H1 (cell line): ENCODE data around the gene RPL18. TPM values are rescaled to one million over a fixed set of nuclear protein-coding genes. Genes with fewer than 3 reads are reported as not detected.

ENCODE experiments used
- CTCF ChIA-PET: fragments of 300-600 bp; sonication (Branson Sonifier 250); formaldehyde crosslinking; loops from one replicate; lab custom pipeline; 2021; ENCODE audit not compliant: partially characterized antibody; lab: Charles Lee
- POLR2A ChIA-PET: fragments of 300-600 bp; sonication (Branson Sonifier 250); formaldehyde crosslinking; loops from one replicate; lab custom pipeline; 2021; ENCODE audit warnings: inconsistent platforms; ENCODE audit not compliant: partially characterized antibody; lab: Charles Lee
- DNase-seq, 2 experiments: peaks; one replicate each; pipeline versions ENCODE4 v3.0.0 to v3.0.0-alpha.2; 2010 to 2022; ENCODE audit warnings: low spot score in 2 of 2, low read depth in 1 of 2, mixed read lengths in 1 of 2
- FAIRE-seq: peaks from 2 replicates; lab custom pipeline; 2011; peaks lifted over from hg19 to GRCh38; lab: Jason Lieb, UNC
- H2AFZ ChIP-seq: 2 replicates; pipeline ENCODE4 v1.8.1; 2012; ENCODE audit warnings: low read length, inconsistent platforms
- H2AK5ac ChIP-seq: 2 replicates; pipeline ENCODE4 v1.6.1; 2013; ENCODE audit warnings: low read depth, low read length
- H2BK120ac ChIP-seq: replicated peaks from 2 replicates; pipeline ENCODE3; 2013; ENCODE audit warnings: low read depth, low read length, inconsistent platforms
- H2BK12ac ChIP-seq: 2 replicates; pipeline ENCODE4 v1.6.1; 2013; ENCODE audit warnings: low read depth, low read length
- H2BK15ac ChIP-seq: 2 replicates; pipeline ENCODE4 v1.6.1; 2013; ENCODE audit warnings: low read length
- H2BK20ac ChIP-seq: 2 replicates; pipeline ENCODE4 v1.6.1; 2013; ENCODE audit warnings: low read length
- H2BK5ac ChIP-seq: 2 replicates; pipeline ENCODE4 v1.6.1; 2013; ENCODE audit warnings: low read depth, low read length
- H3K14ac ChIP-seq: 2 replicates; pipeline ENCODE4 v1.6.1; 2013; ENCODE audit warnings: inconsistent platforms; ENCODE audit not compliant: insufficient read length
- H3K18ac ChIP-seq: 2 replicates; pipeline ENCODE4 v1.6.1; 2013; ENCODE audit warnings: low read length; ENCODE audit errors: extremely low read depth
- H3K23ac ChIP-seq: 2 replicates; pipeline ENCODE4 v1.6.1; 2013; ENCODE audit warnings: inconsistent platforms; ENCODE audit not compliant: insufficient read length
- H3K23me2 ChIP-seq: 2 replicates; pipeline ENCODE4 v1.6.1; 2013; ENCODE audit warnings: low read depth, low read length
- H3K27ac ChIP-seq: 2 replicates; pipeline ENCODE4 v1.6.1; 2011; ENCODE audit warnings: low read depth, low read length, inconsistent platforms
- H3K27me3 ChIP-seq, 4 experiments: replicated peaks in 1 of 4; 1 replicate in 1 of 4; 2 replicates in 3 of 4; pipeline versions ENCODE4 v1.6.1 to v1.8.1; 2011 to 2013; ENCODE audit warnings: low read length in 3 of 4, mild to moderate bottlenecking in 3 of 4, inconsistent platforms in 2 of 4, mixed read lengths in 2 of 4, moderate library complexity in 1 of 4; ENCODE audit not compliant: control insufficient read depth in 3 of 4, insufficient read depth in 3 of 4; ENCODE audit errors: extremely low read depth in 1 of 4
- H3K36me3 ChIP-seq, 4 experiments: 2 replicates each; pipeline versions ENCODE4 v1.6.1 to v1.8.1; 2011 to 2013; ENCODE audit warnings: mild to moderate bottlenecking in 4 of 4, low read length in 3 of 4, moderate library complexity in 2 of 4, control low read depth in 1 of 4, inconsistent platforms in 1 of 4; ENCODE audit not compliant: insufficient read depth in 4 of 4, control insufficient read depth in 2 of 4
- H3K4ac ChIP-seq: replicated peaks from 2 replicates; pipeline ENCODE3; 2013; ENCODE audit warnings: low read length, low read depth, mixed read lengths, inconsistent platforms; ENCODE audit not compliant: insufficient read length
- H3K4me1 ChIP-seq, 4 experiments: replicated peaks in 1 of 4; 1 replicate in 1 of 4; 2 replicates in 3 of 4; pipeline versions ENCODE4 v1.6.1 to v1.8.1; 2011 to 2013; ENCODE audit warnings: low read length in 3 of 4, inconsistent platforms in 2 of 4, mixed read lengths in 1 of 4; ENCODE audit not compliant: insufficient read depth in 4 of 4, control insufficient read depth in 3 of 4
- H3K4me2 ChIP-seq, 2 experiments: 2 replicates each; pipeline versions ENCODE4 v1.6.1 to v1.8.1; 2011 to 2013; ENCODE audit warnings: low read depth in 2 of 2, low read length in 2 of 2, control low read depth in 1 of 2, inconsistent platforms in 1 of 2, mild to moderate bottlenecking in 1 of 2; ENCODE audit not compliant: insufficient read depth in 1 of 2
- H3K4me3 ChIP-seq, 4 experiments: fragments of 200-600, 300-600 bp in 1 of 4; sonication (generic), shearing (Covaris generic), sonication (Bioruptor Twin) in 1 of 4; 2 replicates each; pipeline versions ENCODE4 v1.5.1 to v1.8.1; 2011 to 2016; ENCODE audit warnings: low read length in 4 of 4, low read depth in 3 of 4, control low read depth in 2 of 4, inconsistent platforms in 2 of 4, mild to moderate bottlenecking in 2 of 4, mixed read lengths in 1 of 4, moderate library complexity in 1 of 4; ENCODE audit not compliant: insufficient read depth in 2 of 4; ENCODE audit errors: extremely low read depth in 1 of 4
- H3K56ac ChIP-seq: replicated peaks from 2 replicates; pipeline ENCODE3; 2013; ENCODE audit warnings: low read depth, mild to moderate bottlenecking, mixed read lengths, low read length, inconsistent platforms; ENCODE audit not compliant: insufficient read length
- H3K79me1 ChIP-seq: 2 replicates; pipeline ENCODE4 v1.6.1; 2013; ENCODE audit warnings: low read depth, low read length, control low read depth
- H3K79me2 ChIP-seq, 2 experiments: 2 replicates each; pipeline versions ENCODE4 v1.6.1 to v1.8.1; 2012 to 2013; ENCODE audit warnings: low read length in 2 of 2, mild to moderate bottlenecking in 2 of 2, inconsistent platforms in 1 of 2; ENCODE audit not compliant: insufficient read depth in 2 of 2, control insufficient read depth in 1 of 2
- H3K9ac ChIP-seq, 4 experiments: replicated peaks in 1 of 4; 1 replicate in 1 of 4; 2 replicates in 3 of 4; pipeline versions ENCODE4 v1.6.1 to v1.8.1; 2011 to 2013; ENCODE audit warnings: low read depth in 3 of 4, low read length in 3 of 4, control low read depth in 2 of 4, mild to moderate bottlenecking in 2 of 4, moderate library complexity in 2 of 4, inconsistent platforms in 1 of 4; ENCODE audit errors: extremely low read depth in 1 of 4
- H3K9me3 ChIP-seq, 2 experiments: 2 replicates each; pipeline versions ENCODE4 v1.6.1 to v1.8.1; 2012 to 2013; ENCODE audit warnings: mild to moderate bottlenecking in 2 of 2, moderate library complexity in 2 of 2, control low read depth in 1 of 2, inconsistent platforms in 1 of 2, low read depth in 1 of 2, low read length in 1 of 2, mixed read lengths in 1 of 2; ENCODE audit not compliant: insufficient read depth in 2 of 2
- H4K20me1 ChIP-seq, 2 experiments: replicated peaks in 1 of 2; 2 replicates each; pipeline versions ENCODE3 to v1.8.1; 2011 to 2013; ENCODE audit warnings: inconsistent platforms in 2 of 2, low read length in 2 of 2, mild to moderate bottlenecking in 1 of 2; ENCODE audit not compliant: insufficient read depth in 2 of 2, control insufficient read depth in 1 of 2
- H4K5ac ChIP-seq: 2 replicates; pipeline ENCODE4 v1.6.1; 2013; ENCODE audit warnings: low read length, low read depth, mixed read lengths, inconsistent platforms; ENCODE audit not compliant: insufficient read length
- H4K8ac ChIP-seq: 2 replicates; pipeline ENCODE4 v1.8.0; 2013; ENCODE audit warnings: mild to moderate bottlenecking, moderate library complexity, low read length, inconsistent platforms; ENCODE audit not compliant: insufficient read depth; ENCODE audit errors: extremely low read depth
- H4K91ac ChIP-seq: replicated peaks from 2 replicates; pipeline ENCODE3; 2013; ENCODE audit warnings: low read length, mixed read lengths, inconsistent platforms; ENCODE audit not compliant: insufficient read length
- CBX8 ChIP-seq: fragments of 300-800, 300-1000 bp; sonication (generic); IDR thresholded peaks from 2 replicates; pipeline ENCODE4 v1.7.1; 2016; ENCODE audit warnings: low read depth, low read length, borderline replicate concordance
- CREB1 ChIP-seq: IDR thresholded peaks from 2 replicates; pipeline ENCODE4 v1.6.1; 2012; ENCODE audit warnings: inconsistent platforms
- GABPA ChIP-seq: IDR thresholded peaks from 2 replicates; pipeline ENCODE4 v1.6.1; 2011; ENCODE audit warnings: mild to moderate bottlenecking, low read length, moderate library complexity, borderline replicate concordance; ENCODE audit not compliant: insufficient read depth
- KDM5A ChIP-seq: fragments of 200-600 bp; IDR thresholded peaks from 2 replicates; pipeline ENCODE4 v1.7.1; 2012; ENCODE audit warnings: mild to moderate bottlenecking, low read length, inconsistent platforms, mixed read lengths
- USF2 ChIP-seq: IDR thresholded peaks from 2 replicates; pipeline ENCODE4 v1.6.1; 2011; ENCODE audit warnings: low read length, improper control_type of control experiment
- WGBS, 2 experiments: shearing (Covaris generic) in 1 of 2; methylation state at CpG; one replicate each; pipeline versions ENCODE4 v1.1.6 to v1.1.7; 2013 to 2015; ENCODE audit warnings: low lambda C conversion rate in 2 of 2, mixed read lengths in 2 of 2, inconsistent platforms in 1 of 2, low coverage in 1 of 2, missing lambda C conversion rate in 1 of 2; ENCODE audit not compliant: insufficient replicate concordance in 2 of 2, insufficient coverage in 1 of 2, insufficient read length in 1 of 2; ENCODE audit errors: extremely low coverage in 1 of 2, missing lambda C conversion rate in 1 of 2; 5-methylcytosine and 5-hydroxymethylcytosine counted together
- long read RNA-seq, 2 experiments: library from RNA in 1 of 2; library from capped mRNA in 1 of 2; stranded (forward); transcript quantifications; one replicate each; pipeline ENCODE4 v2.0.0, GENCODE V29; 2021; ENCODE audit warnings: inconsistent platforms in 1 of 2
- polyA minus RNA-seq, 3 experiments: library from RNA; depleted of rRNA, polyadenylated mRNA; stranded (reverse); fragments of >200 nt; gene quantifications; 1 replicate in 2 of 3; 2 replicates in 1 of 3; pipeline ENCODE4 v1.2.3, GENCODE V29; 2011
- polyA plus RNA-seq, 7 experiments: library from polyadenylated mRNA; depleted of rRNA in 3 of 7; stranded (reverse) in 5 of 7; unstranded in 2 of 7; fragments of >200 nt in 5 of 7; fragments of 200-250 nt in 2 of 7; gene quantifications; 1 replicate in 5 of 7; 2 replicates in 1 of 7; 4 replicates in 1 of 7; pipeline versions ENCODE4 v1.2.1 to v1.2.3, GENCODE V29; 2011 to 2013; ENCODE audit warnings: missing spikeins in 2 of 7, mixed read lengths in 2 of 7
- total RNA-seq: library from RNA; stranded (reverse); fragmentation: NEBNext Ultra II Directional; extraction: Animal tissue kit (Norgen Biotek cat#: 25700); gene quantifications from 2 replicates; pipeline ENCODE4 v1.2.1, GENCODE V29; 2021

Gene RPL18
- 1,669 and 1,693 TPM in 2 replicates for total RNA-seq
- 2,789 and 3,426 TPM in 2 replicates for polyA plus RNA-seq (2011; rRNA removed)
- polyA plus RNA-seq (2011; cell fraction: cytosol; rRNA removed): 2,747 TPM
- polyA plus RNA-seq (2011; cell fraction: nucleus; rRNA removed): 1,998 TPM
- 1,368 to 3,492 TPM (median 2,780 TPM) in 4 replicates for polyA plus RNA-seq (2012, experiment 1 of 2)
- polyA plus RNA-seq (2012, experiment 2 of 2): 5,563 TPM
- 2,312 TPM for polyA plus RNA-seq (2013, experiment 1 of 2)
- 2,245 TPM for polyA plus RNA-seq (2013, experiment 2 of 2)
- 621 and 624 TPM in 2 replicates for polyA minus RNA-seq (2011; rRNA and poly(A)+ RNA removed)
- 738 TPM for polyA minus RNA-seq (2011; cell fraction: cytosol; rRNA and poly(A)+ RNA removed)
- polyA minus RNA-seq (2011; cell fraction: nucleus; rRNA and poly(A)+ RNA removed): 950 TPM
- long read RNA-seq, experiment 1, transcript RPL18-207 (2 exons, 666 nt): minor isoform, 7 of 1,349 reads
- long read RNA-seq, experiment 1, transcript RPL18-201 (6 exons, 612 nt): minor isoform, 250 of 1,349 reads
- long read RNA-seq, experiment 1, transcript RPL18-211 (7 exons, 1,111 nt): minor isoform, 7 of 1,349 reads
- long read RNA-seq, experiment 1, transcript RPL18-208 (7 exons, 1,004 nt): major isoform, 871 of 1,349 reads
- long read RNA-seq, experiment 1, partial matches to known transcripts: 162 of 1,349 reads
- long read RNA-seq, experiment 1, other reads (novel, unspliced or antisense): 40 of 1,349 reads
- long read RNA-seq, experiment 2, transcript RPL18-208 (7 exons, 1,004 nt): major isoform, 11 of 38 reads
- long read RNA-seq, experiment 2, transcript RPL18-201 (6 exons, 612 nt): minor isoform, 6 of 38 reads
- long read RNA-seq, experiment 2, transcript RPL18-211 (7 exons, 1,111 nt): minor isoform, 7 of 38 reads
- long read RNA-seq, experiment 2, partial matches to known transcripts: 4 of 38 reads
- long read RNA-seq, experiment 2, other reads (novel, unspliced or antisense): 5 of 38 reads

- peaks cover 20 to 31% of the 10 kb centered on the region in 2 experiments for H3K79me2 ChIP-seq
- no peaks in the 10 kb centered on the region for H3K9me3 ChIP-seq
- 0% methylated on average over 44 of the region's 69 CpGs; no CpG with 5 or more reads in 1 of the 2 experiments for WGBS, 2 experiments
- no peak for TF ChIP-seq CBX8
- peak; percentile 98 for TF ChIP-seq CREB1
- peak; percentile 14; the same call in 1 of the 2 replicates for TF ChIP-seq KDM5A
- no peak for TF ChIP-seq USF2
- TF ChIP-seq GABPA: peak; percentile 49; the same call in 1 of the 2 replicates
Measured at GRCh38 chr19:48618916-48619691, at the start of gene RPL18, which contains the start of gene SPHK2. TSS of gene RPL18 (minus strand) at chr19:48619178. CDS start at chr19:48619143, 35 bp downstream. TSS of gene SPHK2 (plus strand) at chr19:48619506. CDS start at chr19:48620515, 1,009 bp downstream.

More at GRCh38 chr19:48618916-48619691, at the start of gene RPL18, which contains the start of gene SPHK2:
- Histone ChIP-seq H2AK5ac (0 out of 2 replicates have a peak within 1 kb of the TSS, but pooled peaks have one; percentile 57), H4K5ac (peak within 1 kb of the TSS; percentile 78), H4K91ac (peak within 1 kb of the TSS; percentile 82), H3K4me3 (peak within 1 kb of the TSS; percentile 83 to 97 (median 94)), H3K4me2 (peak within 1 kb of the TSS; percentile 64 to 84), H3K23ac (no peak within 1 kb of the TSS), H2BK120ac (no peak within 1 kb of the TSS), H2AFZ (no peak within 1 kb of the TSS), H3K9ac (peak within 1 kb of the TSS; percentile 94 to 100 (median 96)), H3K56ac (peak within 1 kb of the TSS; percentile 75), H2BK20ac (no peak within 1 kb of the TSS), H3K23me2 (peaks cover 9% of the 10 kb centered on the region), H3K27me3 (no peaks in the 10 kb centered on the region), H2BK15ac (peak within 1 kb of the TSS; percentile 2; the same call in 1 of the 2 replicates), H3K14ac (no peak within 1 kb of the TSS), H4K8ac (peak within 1 kb of the TSS; percentile 97; the same call in 1 of the 2 replicates), H3K36me3 (peaks cover 17 to 32% (median 21%) of the 10 kb centered on the region in 4 experiments), H3K4ac (peak within 1 kb of the TSS; percentile 80), H3K18ac (peak within 1 kb of the TSS; percentile 89), H4K20me1 (peaks cover 25 to 32% of the 10 kb centered on the region in 2 experiments), H3K79me1 (peaks cover 4% of the 10 kb centered on the region; the same call in 1 of the 2 replicates), H3K27ac (peak within 1 kb of the TSS; percentile 87), H2BK5ac (peak within 1 kb of the TSS; percentile 87), H3K4me1 (peaks cover 3 to 40% (median 32%) of the 10 kb centered on the region in 4 experiments), H2BK12ac (peak within 1 kb of the TSS; percentile 32; the same call in 1 of the 2 replicates)
- DNase-seq: peak; percentile 97 to 98
- POLR2A ChIA-PET: interaction anchor here (0.6 to 30.9 kb wide), 26 partner anchors 4 to 1058 kb away, joined by 3 to 788 read pairs (median 4); partner anchors contain the start of genes CA11, DBP, FAM83E and FUT2
- CTCF ChIA-PET: interaction anchor here (0.6 to 7.2 kb wide), 5 partner anchors 10 to 870 kb away, joined by 3 to 37 read pairs (median 5); no protein-coding TSS in a partner anchor
- FAIRE-seq: peak; percentile 42
